Upper lobe of right lung (tissue), 1 donor: Measurements from ENCODE around the gene ZNF598. TPM values are rescaled to one million over a fixed set of nuclear protein-coding genes. Genes with fewer than 3 reads are reported as not detected.

Source experiments
- ATAC-seq: fragments of 200-7000 bp; cut with Tn5 transposase; one replicate; pipeline ENCODE4 v1.9.1; 2020; ENCODE audit warnings: mild to moderate bottlenecking, moderate library complexity
- DNase-seq: peaks from one replicate; pipeline ENCODE4 v3.0.0-alpha.2; 2020
- H3K27ac ChIP-seq: fragments of 200-600 bp; one replicate; pipeline ENCODE4 v1.8.0; 2022
- H3K27me3 ChIP-seq: fragments of 200-600 bp; one replicate; pipeline ENCODE4 v1.8.0; 2022; ENCODE audit warnings: mild to moderate bottlenecking
- H3K36me3 ChIP-seq: fragments of 200-600 bp; one replicate; pipeline ENCODE4 v1.8.0; 2022
- H3K4me1 ChIP-seq: fragments of 200-600 bp; one replicate; pipeline ENCODE4 v1.8.0; 2022
- H3K4me3 ChIP-seq: fragments of 200-600 bp; one replicate; pipeline ENCODE4 v1.8.0; 2022; ENCODE audit warnings: mild to moderate bottlenecking
- H3K9me3 ChIP-seq: fragments of 200-600 bp; one replicate; pipeline ENCODE4 v1.8.0; 2022
- intact Hi-C: fragments of 100-400 bp; cut with DNase I; formaldehyde crosslinking; loops from one replicate; pipeline ENCODE4 v1.11.0; 2022
- total RNA-seq: library from RNA; stranded (reverse); fragmentation: NEBNext Ultra II Directional; extraction: Animal tissue kit (Norgen Biotek cat#: 25700); gene quantifications from one replicate; pipeline ENCODE4 v1.2.1, GENCODE V29; 2021
- TF ChIP-seq, protein P1 (sequence below): fragments of 200-600 bp; IDR thresholded peaks from one replicate; pipeline ENCODE4 v1.8.0; 2022; ENCODE audit warnings: antibody characterized with exemption
- donor health status: DM: no; HTN: yes; CAD: no; lungs with severe emphysema.

Gene ZNF598
- total RNA-seq, 1 donor from 2014 or later = 38.2 TPM

GRCh38 chr16:2032285-2033056 is 22.9 kb upstream of the ZNF598 start:
- H3K4me3 ChIP-seq = peak overlapping the region; percentile 56
- no peaks in the 10 kb centered on the region for H3K9me3 ChIP-seq
- intact Hi-C loops = no loop called here
- H3K27me3 ChIP-seq = no peaks in the 10 kb centered on the region
- H3K36me3 ChIP-seq = peaks cover 34% of the 10 kb centered on the region
- peaks cover 71% of the 10 kb centered on the region for H3K4me1 ChIP-seq
- TF ChIP-seq, protein P1, sequence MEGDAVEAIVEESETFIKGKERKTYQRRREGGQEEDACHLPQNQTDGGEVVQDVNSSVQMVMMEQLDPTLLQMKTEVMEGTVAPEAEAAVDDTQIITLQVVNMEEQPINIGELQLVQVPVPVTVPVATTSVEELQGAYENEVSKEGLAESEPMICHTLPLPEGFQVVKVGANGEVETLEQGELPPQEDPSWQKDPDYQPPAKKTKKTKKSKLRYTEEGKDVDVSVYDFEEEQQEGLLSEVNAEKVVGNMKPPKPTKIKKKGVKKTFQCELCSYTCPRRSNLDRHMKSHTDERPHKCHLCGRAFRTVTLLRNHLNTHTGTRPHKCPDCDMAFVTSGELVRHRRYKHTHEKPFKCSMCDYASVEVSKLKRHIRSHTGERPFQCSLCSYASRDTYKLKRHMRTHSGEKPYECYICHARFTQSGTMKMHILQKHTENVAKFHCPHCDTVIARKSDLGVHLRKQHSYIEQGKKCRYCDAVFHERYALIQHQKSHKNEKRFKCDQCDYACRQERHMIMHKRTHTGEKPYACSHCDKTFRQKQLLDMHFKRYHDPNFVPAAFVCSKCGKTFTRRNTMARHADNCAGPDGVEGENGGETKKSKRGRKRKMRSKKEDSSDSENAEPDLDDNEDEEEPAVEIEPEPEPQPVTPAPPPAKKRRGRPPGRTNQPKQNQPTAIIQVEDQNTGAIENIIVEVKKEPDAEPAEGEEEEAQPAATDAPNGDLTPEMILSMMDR = no peak
- DNase-seq (no peak), ATAC-seq (no peak)
- peak overlapping the region; percentile 93 for H3K27ac ChIP-seq

DNA sequence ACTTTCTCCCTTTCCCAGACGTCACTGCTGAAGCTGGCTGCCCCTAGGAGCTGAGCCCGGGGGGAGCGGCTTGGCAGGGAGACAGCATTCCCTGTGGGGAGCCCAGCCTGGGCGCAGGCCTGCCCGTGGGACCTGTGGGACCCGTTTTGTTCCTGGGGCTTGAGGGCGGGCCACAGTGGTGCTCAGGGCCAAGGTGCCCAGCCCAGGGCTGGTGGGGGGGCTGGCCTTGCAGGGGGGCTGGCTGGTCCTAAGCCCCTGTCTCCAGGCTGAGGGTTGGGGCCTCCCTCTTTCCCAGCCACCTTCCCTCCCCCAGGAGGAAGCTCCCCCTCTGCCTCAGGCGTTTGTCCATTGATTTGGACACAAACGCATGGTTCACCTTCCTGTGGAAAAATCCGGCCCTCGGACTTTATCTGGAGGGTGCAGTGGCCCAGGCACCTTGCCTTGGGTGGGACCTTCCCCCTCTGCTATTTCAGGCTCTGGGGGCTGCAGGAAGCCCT is 21.5 kb upstream of the ZNF598 start:
- TF ChIP-seq, protein P1 = no peak
- Histone ChIP-seq H3K4me1 (peaks cover 61% of the 10 kb centered on the region), H3K36me3 (peaks cover 26% of the 10 kb centered on the region), H3K27me3 (no peaks in the 10 kb centered on the region), H3K9me3 (no peaks in the 10 kb centered on the region), H3K4me3 (peak overlapping the region; percentile 72), H3K27ac (peak overlapping the region; percentile 93)
- intact Hi-C loops = no loop called here
- ATAC-seq (no peak), DNase-seq (peak; percentile 71)

DNA sequence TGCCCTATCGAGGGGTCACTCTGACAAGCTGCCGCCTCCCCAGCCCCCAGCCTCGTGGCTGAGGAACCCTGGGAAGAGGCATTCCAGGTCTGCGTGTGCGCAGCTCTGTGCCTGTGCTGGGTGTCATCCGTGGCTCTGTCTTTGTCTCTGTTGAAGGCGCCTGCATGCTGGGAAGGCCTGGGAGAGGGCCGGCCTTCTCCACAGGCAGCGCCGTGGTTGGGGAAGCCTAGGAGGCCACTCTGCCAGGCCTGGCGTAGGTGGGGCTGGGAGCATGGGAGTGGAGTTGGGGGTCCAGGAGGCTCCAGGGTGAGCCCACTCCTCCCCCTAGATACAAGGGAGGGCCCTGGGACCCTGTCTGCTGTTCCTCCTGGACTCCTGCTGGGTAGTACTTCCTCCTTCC is 20.4 kb upstream of the ZNF598 start:
- H3K27me3 ChIP-seq = no peaks in the 10 kb centered on the region
- H3K4me3 ChIP-seq = peak overlapping the region; percentile 72
- no peak for ATAC-seq
- H3K4me1 ChIP-seq = peaks cover 59% of the 10 kb centered on the region
- peak overlapping the region; percentile 66 for H3K27ac ChIP-seq
- no peak for DNase-seq
- no peaks in the 10 kb centered on the region for H3K9me3 ChIP-seq
- H3K36me3 ChIP-seq = peaks cover 26% of the 10 kb centered on the region
- TF ChIP-seq, protein P1 = no peak
- intact Hi-C loops = no loop called here

- DNase-seq (no peak), ATAC-seq (no peak)
- TF ChIP-seq, protein P1 = no peak
- no peaks in the 10 kb centered on the region for H3K9me3 ChIP-seq
- no peaks in the 10 kb centered on the region for H3K27me3 ChIP-seq
- peaks cover 56% of the 10 kb centered on the region for H3K4me1 ChIP-seq
- intact Hi-C loops = no loop called here
- peak overlapping the region; percentile 66 for H3K27ac ChIP-seq
- peak overlapping the region; percentile 72 for H3K4me3 ChIP-seq
- H3K36me3 ChIP-seq = peaks cover 26% of the 10 kb centered on the region
These were observed 19.7 kb upstream of the ZNF598 start for GRCh38 chr16:2029350-2029749.

- H3K36me3 ChIP-seq = peaks cover 26% of the 10 kb centered on the region
- ATAC-seq = no peak
- H3K27ac ChIP-seq = peak overlapping the region; percentile 73
- H3K4me1 ChIP-seq = peaks cover 59% of the 10 kb centered on the region
- TF ChIP-seq, protein P1 = no peak
- intact Hi-C loops = no loop called here
- peak overlapping the region; percentile 72 for H3K4me3 ChIP-seq
- no peaks in the 10 kb centered on the region for H3K27me3 ChIP-seq
- H3K9me3 ChIP-seq = no peaks in the 10 kb centered on the region
- DNase-seq = no peak
These were observed 19.1 kb upstream of the ZNF598 start for GRCh38 chr16:2028620-2029220.
